ENCODE measurements around the gene KIF5B.
A peak's percentile ranks its signal among the peaks of the same experiment; 100 is the strongest.
"Not testable (repeated sequence)": the region's sequence is repeated elsewhere in the genome, so short reads cannot be mapped to it uniquely, and the experiment has no call there.

KIF5B gene

DNA sequence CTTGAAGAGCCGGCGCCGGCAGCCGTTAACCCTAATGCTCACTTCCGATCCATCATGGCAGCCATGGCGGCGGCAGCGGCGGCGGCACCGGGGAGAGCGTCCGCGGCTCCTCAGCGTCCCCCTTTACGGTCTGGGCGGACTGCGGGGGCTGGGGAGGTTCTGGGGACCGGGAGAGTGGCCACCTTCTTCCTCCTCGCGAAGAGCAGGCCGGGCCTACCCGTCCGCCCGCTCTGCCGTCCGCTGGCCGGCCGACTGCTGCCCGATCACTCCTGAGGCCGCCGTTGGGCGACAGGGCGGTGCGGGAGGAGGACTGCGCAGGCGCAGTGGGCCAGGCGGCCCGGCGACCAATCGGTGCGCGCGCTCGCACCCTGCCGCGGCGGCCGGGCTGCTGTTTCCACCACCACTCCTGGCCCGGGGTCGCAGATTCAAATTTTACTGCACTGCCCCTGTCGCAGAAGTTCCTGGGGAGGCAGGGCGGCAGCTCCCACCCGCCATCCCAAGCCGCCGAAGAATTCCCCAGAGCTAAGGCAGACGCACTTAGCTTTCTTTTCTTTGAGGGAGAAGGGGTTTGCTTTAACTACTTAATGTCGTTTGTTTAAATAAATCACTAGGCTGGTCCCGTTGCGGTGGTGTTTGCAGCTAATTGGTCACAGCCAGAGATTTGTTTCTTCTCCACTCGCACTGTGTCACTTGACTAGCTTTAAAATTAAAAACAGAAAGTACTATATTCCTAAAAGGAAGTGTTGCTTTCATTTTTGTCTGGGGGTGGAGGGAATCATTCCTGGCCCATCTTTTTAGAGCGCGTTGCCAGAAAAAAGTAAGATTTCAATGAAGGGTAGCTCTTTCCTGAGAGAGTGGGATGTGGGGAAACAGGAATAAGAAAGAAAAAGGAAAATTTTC, at the start of gene KIF5B:
TSS of gene KIF5B (minus strand) at position 290 of the 900 bp plus-strand sequence. CDS start 452 bp downstream, outside the sequence.
- DNase-seq (ENCODE audit: low read depth), result peak; percentile 80
- TF ChIP-seq CTCF (conservative IDR thresholded peaks at IDR 0.05; ENCODE audit: low read length), result no peak
- peak within 1 kb of the TSS; percentile 94 for H3K4me3 ChIP-seq (ENCODE audit: low read length)

DNA sequence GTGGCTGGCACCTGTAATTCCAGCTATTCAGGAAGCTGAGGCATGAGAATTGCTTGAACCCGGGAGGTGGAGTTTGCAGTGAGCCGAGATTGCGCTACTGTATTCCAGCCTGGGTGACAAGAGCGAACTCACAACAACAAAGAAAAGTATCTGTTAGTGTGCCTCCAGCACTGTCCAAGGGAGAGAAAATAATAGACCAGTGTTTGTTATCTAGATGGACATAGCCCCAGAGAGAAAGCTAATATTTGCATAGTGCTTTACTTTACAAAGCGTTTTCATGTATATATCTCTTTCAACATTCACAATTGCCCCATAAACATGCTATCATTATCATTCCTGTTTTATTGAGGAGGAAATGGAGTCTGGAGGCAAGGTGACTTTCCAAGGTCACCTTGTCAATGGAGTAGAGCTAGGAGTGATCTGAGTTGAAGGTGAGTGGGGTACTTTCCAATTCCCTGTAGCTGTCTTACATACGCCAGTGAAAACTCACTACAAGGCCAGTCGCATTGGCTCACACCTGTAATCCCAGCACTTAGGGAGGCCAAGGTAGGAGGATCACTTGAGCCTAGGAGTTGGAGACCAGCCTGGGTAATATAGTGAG, 49.7 kb upstream of the KIF5B start:
- no peak for DNase-seq (ENCODE audit: low read depth)
- no peak overlapping the region for H3K4me3 ChIP-seq (ENCODE audit: low read length)
- no peak for TF ChIP-seq CTCF (conservative IDR thresholded peaks at IDR 0.05; ENCODE audit: low read length)

- no peak overlapping the region for H3K4me3 ChIP-seq (ENCODE audit: low read length)
- DNase-seq (ENCODE audit: low read depth), result peak; percentile 31
- TF ChIP-seq CTCF (conservative IDR thresholded peaks at IDR 0.05; ENCODE audit: low read length), result no peak
Measured at GRCh38 chr10:32104622-32105509, 48.6 kb upstream of the KIF5B start.

- no peak for TF ChIP-seq CTCF (conservative IDR thresholded peaks at IDR 0.05; ENCODE audit: low read length)
- DNase-seq (ENCODE audit: low read depth), result peak; percentile 16
- H3K4me3 ChIP-seq (ENCODE audit: low read length), result no peak overlapping the region
Measured at GRCh38 chr10:32104181-32104580, 48.0 kb upstream of the KIF5B start.

DNA sequence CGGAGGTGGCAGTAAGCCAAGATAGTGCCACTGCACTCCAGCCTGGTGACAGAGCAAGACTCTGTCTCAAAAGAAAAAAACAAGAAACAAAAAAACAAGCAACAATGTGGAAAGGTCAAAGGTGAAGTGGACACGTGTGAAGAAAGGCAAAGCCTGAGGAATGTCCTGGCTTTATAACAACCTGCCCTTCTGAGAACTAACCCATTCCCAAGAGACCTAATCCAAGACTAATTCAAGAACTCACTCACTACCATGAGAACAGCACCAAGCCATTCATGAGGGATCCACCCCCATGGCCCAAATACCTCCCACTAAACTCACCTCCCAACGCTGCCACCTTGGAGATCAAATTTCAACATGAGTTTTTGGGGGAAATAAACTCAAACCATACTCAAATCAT, 47.5 kb upstream of the KIF5B start:
- no peak for TF ChIP-seq CTCF (conservative IDR thresholded peaks at IDR 0.05; ENCODE audit: low read length)
- no peak overlapping the region for H3K4me3 ChIP-seq (ENCODE audit: low read length)
- DNase-seq (ENCODE audit: low read depth), result peak; percentile 15

GRCh38 chr10:32098566-32099259, 42.5 kb upstream of the KIF5B start:
- not testable (repeated sequence) for H3K4me3 ChIP-seq (ENCODE audit: low read length); DNase-seq (ENCODE audit: low read depth)
